Hepatocyte (in vitro differentiated cells): ENCODE results near the gene ADAMTS19.
"Not testable (repeated sequence)": the region's sequence is repeated elsewhere in the genome, so short reads cannot be mapped to it uniquely, and the experiment has no call there.

Experiments
- CTCF ChIP-seq: fragments of 200-600 bp; sonication (generic); IDR thresholded peaks from 2 replicates; pipeline ENCODE4 v1.5.1; 2016; ENCODE audit warnings: antibody characterized with exemption, mild to moderate bottlenecking; ENCODE audit not compliant: poor library complexity
- EZH2 ChIP-seq: fragments of 200-600 bp; sonication (generic); IDR thresholded peaks from 2 replicates; pipeline ENCODE4 v1.6.1; 2016; ENCODE audit warnings: antibody characterized with exemption, mild to moderate bottlenecking, borderline replicate concordance
- EZH2phosphoT487 ChIP-seq: fragments of 200-600 bp; sonication (generic); IDR thresholded peaks from one replicate; pipeline ENCODE4 v1.6.1; 2018; ENCODE audit warnings: antibody characterized with exemption, mild to moderate bottlenecking, low read depth, moderate library complexity; ENCODE audit not compliant: unreplicated experiment, severe bottlenecking

GRCh38 chr5:129584496-129584895 is 124.4 kb downstream of the ADAMTS19 start:
- not testable (repeated sequence) for TF ChIP-seq CTCF, EZH2phosphoT487, EZH2
